Measurements from ENCODE around the gene CER1. TPM values are rescaled to one million over a fixed set of nuclear protein-coding genes. Genes with fewer than 3 reads are reported as not detected.

CER1 gene
- total RNA-seq (2022; extraction: Qiagen RNA extraction), result not detected in 5 replicates

GRCh38 chr9:14722391-14723035 lies at the start of gene CER1:
TSS of gene CER1 (minus strand) at chr9:14722733. CDS start at chr9:14722672, 61 bp downstream.

GRCh38 chr9:14693251-14693861 lies 29.2 kb downstream of the CER1 start, which contains the start of gene ZDHHC21:
TSS of gene ZDHHC21 (minus strand) at chr9:14693432. CDS start at chr9:14674340, 19,092 bp downstream.

Other genes starting within 250 kb of the CER1 start
- 1.9 to 3.1 TPM (median 2.5 TPM) in 5 replicates for gene ZDHHC21, start 29.3 kb downstream of the CER1 start, total RNA-seq (2022; extraction: Qiagen RNA extraction)
- gene FREM1, start 187.7 kb upstream of the CER1 start, total RNA-seq (2022; extraction: Qiagen RNA extraction), result not detected in 5 replicates